Endothelial cell of umbilical vein (primary cell): ENCODE data around the gene VASN. TPM values are rescaled to one million over a fixed set of nuclear protein-coding genes. Genes with fewer than 3 reads are reported as not detected.

Source experiments
- BruUV-seq: library from RNA; stranded (reverse); fragments of 400-500 nt; replicated peaks from 2 replicates; lab custom pipeline; 2021; lab: Mats Ljungman, UMichigan
- CTCF ChIA-PET: fragments of 300-600, 350-600 bp; sonication (Branson Sonifier 250); formaldehyde crosslinking; loops from one replicate; lab custom pipeline; 2021; ENCODE audit warnings: antibody characterized with exemption, inconsistent platforms; lab: Charles Lee
- POLR2A ChIA-PET: fragments of 300-600, 350-600 bp; sonication (Branson Sonifier 250); formaldehyde crosslinking; loops from one replicate; lab custom pipeline; 2021; ENCODE audit warnings: antibody characterized with exemption, inconsistent platforms; lab: Charles Lee
- DNase-seq: peaks from one replicate; pipeline ENCODE4 v3.0.0-alpha.2; 2011; ENCODE audit warnings: low read depth, low spot score
- FAIRE-seq: peaks from 2 replicates; lab custom pipeline; 2011; peaks lifted over from hg19 to GRCh38; lab: Jason Lieb, UNC
- H2AFZ ChIP-seq: 2 replicates; pipeline ENCODE4 v1.6.0; 2012; ENCODE audit warnings: low read depth, low read length, control low read depth, inconsistent platforms
- H3K27ac ChIP-seq: 2 replicates; pipeline ENCODE4 v1.5.1; 2011; ENCODE audit warnings: low read depth, mild to moderate bottlenecking, control low read depth, low read length, moderate library complexity; ENCODE audit not compliant: insufficient read depth
- H3K27me3 ChIP-seq, 2 experiments: 2 replicates each; pipeline versions ENCODE4 v1.6.0 to v1.6.1; 2011; ENCODE audit warnings: low read length in 2 of 2, mixed read lengths in 1 of 2; ENCODE audit not compliant: control insufficient read depth in 2 of 2, insufficient read depth in 2 of 2
- H3K36me3 ChIP-seq, 2 experiments: 2 replicates in 1 of 2; 3 replicates in 1 of 2; pipeline ENCODE4 v1.5.1; 2011; ENCODE audit warnings: low read length in 2 of 2, mild to moderate bottlenecking in 1 of 2, moderate library complexity in 1 of 2; ENCODE audit not compliant: control insufficient read depth in 2 of 2, insufficient read depth in 2 of 2; ENCODE audit errors: extremely low read depth in 1 of 2
- H3K4me1 ChIP-seq: 3 replicates; pipeline ENCODE4 v1.5.1; 2011; ENCODE audit warnings: mild to moderate bottlenecking, low read length; ENCODE audit not compliant: control insufficient read depth, insufficient read depth; ENCODE audit errors: extremely low read depth
- H3K4me2 ChIP-seq: 2 replicates; pipeline ENCODE4 v1.6.1; 2011; ENCODE audit warnings: low read length, control low read depth, mixed read lengths; ENCODE audit not compliant: insufficient read depth
- H3K4me3 ChIP-seq, 3 experiments: fragments of 200-600 bp in 1 of 3; sonication (generic), shearing (Covaris generic) in 1 of 3; replicated peaks in 1 of 3; 2 replicates each; pipeline ENCODE4 v1.5.1; 2011 to 2016; ENCODE audit warnings: control low read depth in 3 of 3, low read length in 3 of 3, mild to moderate bottlenecking in 2 of 3, inconsistent platforms in 1 of 3, low read depth in 1 of 3, moderate library complexity in 1 of 3; ENCODE audit not compliant: insufficient read depth in 1 of 3
- H3K79me2 ChIP-seq: 2 replicates; pipeline ENCODE4 v1.6.0; 2012; ENCODE audit warnings: low read length, inconsistent platforms; ENCODE audit not compliant: control insufficient read depth, insufficient read depth
- H3K9ac ChIP-seq: replicated peaks from 2 replicates; pipeline ENCODE3; 2011; ENCODE audit warnings: low read length, control low read depth; ENCODE audit not compliant: insufficient read depth; ENCODE audit errors: extremely low read depth
- H3K9me1 ChIP-seq: replicated peaks from 3 replicates; pipeline ENCODE4 v1.6.0; 2011; ENCODE audit warnings: mild to moderate bottlenecking, low read length; ENCODE audit not compliant: control insufficient read depth, insufficient read depth; ENCODE audit errors: extremely low read depth
- H3K9me3 ChIP-seq: replicated peaks from 2 replicates; pipeline ENCODE4 v1.5.1; 2012; ENCODE audit warnings: low read length, inconsistent platforms; ENCODE audit not compliant: control insufficient read depth, insufficient read depth
- H4K20me1 ChIP-seq: replicated peaks from 2 replicates; pipeline ENCODE3; 2011; ENCODE audit warnings: mild to moderate bottlenecking, low read length; ENCODE audit not compliant: control insufficient read depth, insufficient read depth; ENCODE audit errors: extremely low read depth
- EZH2 ChIP-seq: IDR thresholded peaks from 2 replicates; pipeline ENCODE4 v1.6.1; 2012; ENCODE audit warnings: borderline replicate concordance, low read depth, mild to moderate bottlenecking, moderate library complexity, low read length, inconsistent platforms; ENCODE audit not compliant: severe bottlenecking
- FOS ChIP-seq: IDR thresholded peaks from 2 replicates; pipeline ENCODE4 v1.6.1; 2011; ENCODE audit warnings: mild to moderate bottlenecking, low read length, moderate library complexity, borderline replicate concordance; ENCODE audit not compliant: insufficient read depth
- GATA2 ChIP-seq: IDR thresholded peaks from 2 replicates; pipeline ENCODE4 v1.7.0; 2011; ENCODE audit warnings: low read depth, mild to moderate bottlenecking, moderate library complexity, mixed read lengths, low read length; ENCODE audit not compliant: insufficient read length, insufficient read depth
- JUN ChIP-seq: IDR thresholded peaks from 2 replicates; pipeline ENCODE4 v1.6.1; 2011; ENCODE audit warnings: borderline replicate concordance, low read depth; ENCODE audit not compliant: insufficient read length, insufficient read depth
- MYC ChIP-seq: IDR thresholded peaks from one replicate; pipeline ENCODE4 v1.6.1; 2011; ENCODE audit warnings: mild to moderate bottlenecking, low read depth, low read length
- POLR2A ChIP-seq: IDR thresholded peaks from 2 replicates; pipeline ENCODE4 v1.6.1; 2012; ENCODE audit warnings: low read depth, mild to moderate bottlenecking, control low read depth, low read length
- POLR2AphosphoS5 ChIP-seq: IDR thresholded peaks from 2 replicates; pipeline ENCODE4 v1.6.1; 2012; ENCODE audit warnings: low read depth, mild to moderate bottlenecking, control low read depth, low read length, moderate library complexity; ENCODE audit not compliant: insufficient read depth
- dilution Hi-C: fragments of 300-500 bp; cut with MboI; formaldehyde crosslinking; loops from one replicate; pipeline ENCODE4 v1.15.0; 2019; ENCODE audit warnings: low sequenced_read_pairs; ENCODE audit not compliant: extremely low pct_ligation_motif_present
- intact Hi-C: fragments of 100-400 bp; cut with micrococcal nuclease; formaldehyde crosslinking; loops from one replicate; pipeline ENCODE4 v1.10.0; 2022
- polyA plus RNA-seq, 4 experiments: library from polyadenylated mRNA; depleted of rRNA in 3 of 4; stranded (reverse) in 3 of 4; unstranded in 1 of 4; fragments of >200 nt; gene quantifications; 2 replicates each; pipeline versions ENCODE4 v1.2.1 to v1.2.3, GENCODE V29; 2011 to 2012; ENCODE audit warnings: missing spikeins in 1 of 4
- total RNA-seq: library from RNA; stranded (reverse); gene quantifications from 2 replicates; pipeline ENCODE4 v1.2.3, GENCODE V29; 2021
- TF ChIP-seq, protein P1 (sequence below): IDR thresholded peaks from 2 replicates; pipeline ENCODE4 v1.6.1; 2011; ENCODE audit not compliant: insufficient read depth, insufficient read length
- TF ChIP-seq, protein P2 (sequence below), 2 donors: IDR thresholded peaks; 1 replicate in 1 of 2; 2 replicates in 1 of 2; pipeline ENCODE4 v1.5.1; 2011; ENCODE audit warnings: low read length in 2 of 2, mild to moderate bottlenecking in 2 of 2, moderate library complexity in 2 of 2, control low read depth in 1 of 2, inconsistent platforms in 1 of 2, low read depth in 1 of 2; ENCODE audit not compliant: insufficient read depth in 1 of 2; ENCODE audit errors: extremely low read depth in 1 of 2

Gene VASN
- total and polyA plus RNA-seq, 2 donors (not counting 3 experiments of a cell fraction or from before 2014, with no cell fraction given) = 0.41 to 0.42 TPM

DNA sequence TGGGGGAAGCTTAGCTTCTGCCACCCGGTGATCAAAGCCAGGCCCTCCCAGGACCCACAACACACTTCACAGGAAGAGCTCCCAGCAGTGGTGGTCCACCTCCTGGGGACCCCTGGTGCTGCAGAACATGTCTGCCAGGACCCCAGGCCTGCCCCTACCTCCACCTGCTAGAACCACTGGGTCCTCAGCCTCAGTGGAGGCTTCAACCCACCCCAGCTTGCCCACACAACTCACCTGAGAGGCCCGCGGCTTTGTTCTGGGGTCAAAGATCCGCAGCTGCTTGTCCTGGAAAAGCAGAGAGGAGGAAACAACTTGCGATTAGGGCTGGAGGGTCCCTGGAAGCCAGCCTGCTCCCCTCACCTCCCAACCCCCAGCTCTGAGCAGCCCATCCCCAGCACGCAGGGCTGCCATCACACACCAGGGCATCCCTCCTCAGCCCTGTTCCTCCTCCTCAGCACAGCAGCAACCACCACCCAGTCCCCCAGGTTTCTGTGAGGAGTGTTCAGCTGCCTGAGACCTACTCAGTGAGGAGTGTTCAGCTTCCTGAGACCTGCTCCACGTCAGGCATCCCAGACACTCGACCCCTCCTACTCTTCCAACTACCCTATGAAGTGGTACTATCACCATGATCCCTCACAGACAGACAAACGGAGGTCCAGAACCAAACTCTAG lies 23.5 kb downstream of the VASN start:
- Histone ChIP-seq H4K20me1 (no peaks in the 10 kb centered on the region), H3K9me1 (no peaks in the 10 kb centered on the region), H3K79me2 (no peaks in the 10 kb centered on the region), H3K9me3 (no peaks in the 10 kb centered on the region), H3K36me3 (peaks cover 0 to 14% of the 10 kb centered on the region in 2 experiments), H3K4me2 (no peak overlapping the region), H3K4me3 (no peak overlapping the region), H2AFZ (no peak overlapping the region), H3K9ac (no peak overlapping the region), H3K27ac (no peak overlapping the region), H3K4me1 (no peaks in the 10 kb centered on the region), H3K27me3 (no peaks in the 10 kb centered on the region)
- FAIRE-seq = no peak
- TF ChIP-seq FOS = no peak
- no peak for TF ChIP-seq POLR2A
- TF ChIP-seq JUN = no peak
- TF ChIP-seq, protein P1, sequence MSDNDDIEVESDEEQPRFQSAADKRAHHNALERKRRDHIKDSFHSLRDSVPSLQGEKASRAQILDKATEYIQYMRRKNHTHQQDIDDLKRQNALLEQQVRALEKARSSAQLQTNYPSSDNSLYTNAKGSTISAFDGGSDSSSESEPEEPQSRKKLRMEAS = no peak
- no peak for TF ChIP-seq EZH2
- TF ChIP-seq, protein P2, sequence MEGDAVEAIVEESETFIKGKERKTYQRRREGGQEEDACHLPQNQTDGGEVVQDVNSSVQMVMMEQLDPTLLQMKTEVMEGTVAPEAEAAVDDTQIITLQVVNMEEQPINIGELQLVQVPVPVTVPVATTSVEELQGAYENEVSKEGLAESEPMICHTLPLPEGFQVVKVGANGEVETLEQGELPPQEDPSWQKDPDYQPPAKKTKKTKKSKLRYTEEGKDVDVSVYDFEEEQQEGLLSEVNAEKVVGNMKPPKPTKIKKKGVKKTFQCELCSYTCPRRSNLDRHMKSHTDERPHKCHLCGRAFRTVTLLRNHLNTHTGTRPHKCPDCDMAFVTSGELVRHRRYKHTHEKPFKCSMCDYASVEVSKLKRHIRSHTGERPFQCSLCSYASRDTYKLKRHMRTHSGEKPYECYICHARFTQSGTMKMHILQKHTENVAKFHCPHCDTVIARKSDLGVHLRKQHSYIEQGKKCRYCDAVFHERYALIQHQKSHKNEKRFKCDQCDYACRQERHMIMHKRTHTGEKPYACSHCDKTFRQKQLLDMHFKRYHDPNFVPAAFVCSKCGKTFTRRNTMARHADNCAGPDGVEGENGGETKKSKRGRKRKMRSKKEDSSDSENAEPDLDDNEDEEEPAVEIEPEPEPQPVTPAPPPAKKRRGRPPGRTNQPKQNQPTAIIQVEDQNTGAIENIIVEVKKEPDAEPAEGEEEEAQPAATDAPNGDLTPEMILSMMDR (IDR thresholded peaks at IDR 0.05; ENCODE audit: extremely low read depth in 1 of 2, insufficient read depth in 1 of 2, low read depth in 1 of 2, low read length in 2 of 2) = no peak
- no peak for TF ChIP-seq MYC
- no peak for TF ChIP-seq POLR2AphosphoS5
- no peak for TF ChIP-seq GATA2
- intact Hi-C loops = no loop called here
- ChIA-PET POLR2A (no interaction called here), CTCF (interaction anchor here (1.0 to 7.5 kb wide), 6 partner anchors 8 to 44 kb away, joined by 3 to 63 read pairs (median 4); partner anchors contain the start of gene PAM16)
- dilution Hi-C loops = no loop called here
- BruUV-seq = no TSS peak
- DNase-seq = no peak
